Esophagus (tissue), 2 donors: Measurements from ENCODE around the gene DTD2. TPM values are rescaled to one million over a fixed set of nuclear protein-coding genes. Genes with fewer than 3 reads are reported as not detected.

Experiments used
- H3K27ac ChIP-seq, 2 donors: one replicate each; pipeline ENCODE4 v1.5.1; 2013; ENCODE audit warnings: low read depth in 2 of 2, mild to moderate bottlenecking in 2 of 2, inconsistent platforms in 1 of 2, low read length in 1 of 2, moderate library complexity in 1 of 2
- H3K27me3 ChIP-seq, 2 donors: one replicate each; pipeline ENCODE4 v1.6.1; 2013; ENCODE audit warnings: low read length in 2 of 2, control low read depth in 1 of 2, mild to moderate bottlenecking in 1 of 2; ENCODE audit not compliant: insufficient read depth in 2 of 2, control insufficient read depth in 1 of 2
- H3K36me3 ChIP-seq, 2 donors: one replicate each; pipeline ENCODE4 v1.6.1; 2013; ENCODE audit warnings: low read length in 1 of 2; ENCODE audit not compliant: control insufficient read depth in 2 of 2, insufficient read depth in 2 of 2
- H3K4me1 ChIP-seq, 2 donors: one replicate each; pipeline ENCODE4 v1.6.1; 2013; ENCODE audit warnings: low read length in 1 of 2; ENCODE audit not compliant: control insufficient read depth in 2 of 2, insufficient read depth in 2 of 2
- H3K4me3 ChIP-seq, 2 donors: one replicate each; pipeline ENCODE4 v1.5.1; 2013; ENCODE audit warnings: low read length in 2 of 2, mild to moderate bottlenecking in 2 of 2, low read depth in 1 of 2, moderate library complexity in 1 of 2
- H3K9me3 ChIP-seq, 2 donors: one replicate each; pipeline ENCODE4 v1.6.1; 2013; ENCODE audit warnings: mild to moderate bottlenecking in 2 of 2, low read depth in 1 of 2, low read length in 1 of 2, moderate library complexity in 1 of 2; ENCODE audit not compliant: control insufficient read depth in 2 of 2, insufficient read depth in 1 of 2
- WGBS, 2 donors: extraction: QIAGEN DNeasy Blood & Tissue Kit; methylation state at CpG; one replicate each; pipeline ENCODE4 v1.1.7; 2013; 5-methylcytosine and 5-hydroxymethylcytosine counted together
- polyA plus RNA-seq, 2 donors: library from polyadenylated mRNA; stranded (reverse); fragments of 200-250 nt; gene quantifications; one replicate each; pipeline ENCODE4 v1.2.3, GENCODE V29; 2013
- donor health status: healthy with polysubstance abuse.
- donor health status: Bipolar disorder and iron deficiency.

Gene DTD2
- polyA plus RNA-seq, 2 donors, result 9.0 to 12.2 TPM

- Histone ChIP-seq H3K4me1 (no peaks in the 10 kb centered on the region), H3K27me3 (no peaks in the 10 kb centered on the region), H3K36me3 (peaks cover 0 to 3% of the 10 kb centered on the region in 2 donors), H3K27ac (no peak overlapping the region), H3K9me3 (no peaks in the 10 kb centered on the region), H3K4me3 (no peak overlapping the region)
- WGBS, 2 donors, result 85 to 87% methylated on average over 5 of the region's 5 CpGs
Observed at GRCh38 chr14:31400031-31400638, 57.2 kb downstream of the DTD2 start.

Other genes starting within 250 kb of the DTD2 start
- gene HECTD1, start 249.7 kb downstream of the DTD2 start, polyA plus RNA-seq, result 100 to 1,000 TPM in 1 of 2 donors, 10 to 100 TPM in 1; 90.0 to 140 TPM
- 1 to 10 TPM; 6.2 to 8.9 TPM for gene HEATR5A, start 37.0 kb downstream of the DTD2 start, polyA plus RNA-seq
- not detected for gene GPR33, start 30.5 kb upstream of the DTD2 start, polyA plus RNA-seq
- gene NUBPL, start 103.9 kb upstream of the DTD2 start, polyA plus RNA-seq, result 1 to 10 TPM; 1.7 to 3.2 TPM